Measurements from ENCODE around the gene OBP2A.
A peak's percentile ranks its signal among the peaks of the same experiment; 100 is the strongest.

Gene OBP2A

GRCh38 chr9:135581636-135582426, 35.9 kb downstream of the OBP2A start:
- no peak for DNase-seq

GRCh38 chr9:135582541-135582940, 36.6 kb downstream of the OBP2A start:
- DNase-seq = no peak

- DNase-seq = peak; percentile 63
Measured at GRCh38 chr9:135582966-135583687, 37.2 kb downstream of the OBP2A start.

- peak; percentile 46 for DNase-seq
Measured at GRCh38 chr9:135583688-135584011, 37.7 kb downstream of the OBP2A start.

GRCh38 chr9:135584371-135584770, 38.4 kb downstream of the OBP2A start:
- peak; percentile 44 for DNase-seq

- peak; percentile 47 for DNase-seq
Measured at GRCh38 chr9:135584934-135585333, 39.0 kb downstream of the OBP2A start.

GRCh38 chr9:135586601-135587109, 40.7 kb downstream of the OBP2A start:
- DNase-seq = no peak

- DNase-seq = peak; percentile 51
Measured at GRCh38 chr9:135587658-135588057, 41.7 kb downstream of the OBP2A start.

GRCh38 chr9:135588371-135588770, 42.4 kb downstream of the OBP2A start:
- no peak for DNase-seq

GRCh38 chr9:135588886-135589595, 43.1 kb downstream of the OBP2A start:
- peak; percentile 49 for DNase-seq

- no peak for DNase-seq
Measured at GRCh38 chr9:135589596-135590485, 43.9 kb downstream of the OBP2A start.

GRCh38 chr9:135590486-135591079, 44.7 kb downstream of the OBP2A start:
- DNase-seq = no peak

GRCh38 chr9:135591506-135592330, 45.8 kb downstream of the OBP2A start:
- DNase-seq = no peak

- peak; percentile 45 for DNase-seq
Measured at GRCh38 chr9:135592331-135592590, 46.3 kb downstream of the OBP2A start.

GRCh38 chr9:135592625-135593024, 46.7 kb downstream of the OBP2A start:
- no peak for DNase-seq

GRCh38 chr9:135596211-135596610, 50.3 kb downstream of the OBP2A start:
- DNase-seq = no peak
